ENCODE measurements around the gene SHROOM3.

GRCh38 chr4:76596713-76597112, 161.7 kb downstream of the SHROOM3 start:
- TF ChIP-seq CTCF (IDR thresholded peaks at IDR 0.05; ENCODE audit: insufficient read depth, low read length, poor library complexity, severe bottlenecking): no peak
- TF ChIP-seq EZH2phosphoT487 (conservative IDR thresholded peaks at IDR 0.05; ENCODE audit: low read length): no peak
